Activated T-cell treated with anti-CD3 and anti-CD28 coated beads, Interleukin-2, amount 50 U/mL, for 24 hours (primary cell): Measurements from ENCODE around the gene P4HA1.
"Not testable (repeated sequence)": the region's sequence is repeated elsewhere in the genome, so short reads cannot be mapped to it uniquely, and the experiment has no call there.

Source experiments
- DNase-seq: peaks from one replicate; pipeline ENCODE4 v3.0.0-alpha.2; 2020
- H3K27ac Mint-ChIP-seq: 2 replicates; pipeline ENCODE4 v1.8.0; 2020; ENCODE audit warnings: mild to moderate bottlenecking, mixed read lengths
- H3K27me3 Mint-ChIP-seq: 2 replicates; pipeline ENCODE4 v1.8.0; 2020; ENCODE audit warnings: mixed read lengths
- H3K36me3 Mint-ChIP-seq: 2 replicates; pipeline ENCODE4 v1.8.0; 2020; ENCODE audit warnings: low read depth, mixed read lengths
- H3K4me1 Mint-ChIP-seq: 2 replicates; pipeline ENCODE4 v1.8.0; 2020; ENCODE audit warnings: low read depth, mixed read lengths
- H3K4me3 Mint-ChIP-seq: 2 replicates; pipeline ENCODE4 v1.8.0; 2020; ENCODE audit warnings: mild to moderate bottlenecking, moderate library complexity, mixed read lengths
- H3K9me3 Mint-ChIP-seq: 2 replicates; pipeline ENCODE4 v1.8.0; 2020; ENCODE audit warnings: mixed read lengths

Gene P4HA1

GRCh38 chr10:73000973-73001372 is 95.7 kb downstream of the P4HA1 start:
- peaks cover 58% of the 10 kb centered on the region for H3K36me3 Mint-ChIP-seq
- peaks cover 8% of the 10 kb centered on the region for H3K9me3 Mint-ChIP-seq
- no peak for DNase-seq
- H3K4me1 Mint-ChIP-seq, result no peaks in the 10 kb centered on the region
- no peaks in the 10 kb centered on the region for H3K27me3 Mint-ChIP-seq
- H3K27ac Mint-ChIP-seq, result no peak overlapping the region
- H3K4me3 Mint-ChIP-seq, result no peak overlapping the region

- Mint-ChIP-seq H3K4me1 (no peaks in the 10 kb centered on the region), H3K36me3 (peaks cover 49% of the 10 kb centered on the region), H3K27me3 (no peaks in the 10 kb centered on the region), H3K9me3 (peaks cover 10% of the 10 kb centered on the region), H3K4me3 (no peak overlapping the region), H3K27ac (no peak overlapping the region)
- DNase-seq, result no peak
Observed at GRCh38 chr10:72997099-72997498, 99.6 kb downstream of the P4HA1 start.

DNA sequence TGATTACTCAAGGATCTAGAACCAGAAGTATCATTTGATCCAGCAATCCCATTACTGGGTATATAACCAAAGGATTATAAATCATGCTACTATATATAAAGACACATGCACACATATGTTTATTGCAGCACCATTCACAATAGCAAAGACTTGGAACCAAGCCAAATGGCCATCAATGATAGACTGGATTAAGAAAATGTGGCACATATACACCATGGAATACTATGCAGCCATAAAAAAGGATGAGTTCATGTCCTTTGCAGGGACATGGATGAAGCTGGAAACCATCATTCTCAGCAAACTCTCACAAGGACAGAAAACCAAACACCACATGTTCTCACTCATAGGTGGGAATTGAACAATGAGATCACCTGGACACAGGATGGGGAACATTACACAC is 101.2 kb downstream of the P4HA1 start:
- H3K9me3 Mint-ChIP-seq, result peaks cover 10% of the 10 kb centered on the region
- DNase-seq, H3K27ac Mint-ChIP-seq, H3K4me3 Mint-ChIP-seq, H3K27me3 Mint-ChIP-seq, H3K4me1 Mint-ChIP-seq: not testable (repeated sequence)
- peaks cover 55% of the 10 kb centered on the region for H3K36me3 Mint-ChIP-seq

- not testable (repeated sequence) for H3K27me3 Mint-ChIP-seq, H3K4me1 Mint-ChIP-seq, H3K27ac Mint-ChIP-seq
Observed at GRCh38 chr10:72989771-72990170, 106.9 kb downstream of the P4HA1 start.

GRCh38 chr10:72984618-72985017 is 112.0 kb downstream of the P4HA1 start:
- peaks cover 19% of the 10 kb centered on the region for H3K9me3 Mint-ChIP-seq

More at GRCh38 chr10:72989771-72990170, 106.9 kb downstream of the P4HA1 start:
- peaks cover 48% of the 10 kb centered on the region for H3K36me3 Mint-ChIP-seq
- not testable (repeated sequence) for H3K9me3 Mint-ChIP-seq, H3K4me3 Mint-ChIP-seq, DNase-seq

GRCh38 chr10:72981882-72982529 is 114.7 kb downstream of the P4HA1 start:
- Mint-ChIP-seq H3K36me3 (peaks cover 3% of the 10 kb centered on the region), H3K4me1 (no peaks in the 10 kb centered on the region)

More at GRCh38 chr10:72984618-72985017, 112.0 kb downstream of the P4HA1 start:
- H3K4me1 Mint-ChIP-seq, H3K36me3 Mint-ChIP-seq, H3K27ac Mint-ChIP-seq, DNase-seq, H3K4me3 Mint-ChIP-seq: not testable (repeated sequence)
- peaks cover 13% of the 10 kb centered on the region for H3K27me3 Mint-ChIP-seq

GRCh38 chr10:72981028-72981881 is 115.4 kb downstream of the P4HA1 start:
- Mint-ChIP-seq H3K27me3 (peaks cover 21% of the 10 kb centered on the region), H3K4me1 (no peaks in the 10 kb centered on the region), H3K36me3 (peaks cover 5% of the 10 kb centered on the region), H3K27ac (no peak overlapping the region), H3K9me3 (peaks cover 44% of the 10 kb centered on the region), H3K4me3 (no peak overlapping the region)
- DNase-seq, result no peak

More at GRCh38 chr10:72981882-72982529, 114.7 kb downstream of the P4HA1 start:
- Mint-ChIP-seq H3K27ac (no peak overlapping the region), H3K27me3 (peaks cover 16% of the 10 kb centered on the region), H3K9me3 (peaks cover 40% of the 10 kb centered on the region), H3K4me3 (no peak overlapping the region)
- DNase-seq, result no peak

DNA sequence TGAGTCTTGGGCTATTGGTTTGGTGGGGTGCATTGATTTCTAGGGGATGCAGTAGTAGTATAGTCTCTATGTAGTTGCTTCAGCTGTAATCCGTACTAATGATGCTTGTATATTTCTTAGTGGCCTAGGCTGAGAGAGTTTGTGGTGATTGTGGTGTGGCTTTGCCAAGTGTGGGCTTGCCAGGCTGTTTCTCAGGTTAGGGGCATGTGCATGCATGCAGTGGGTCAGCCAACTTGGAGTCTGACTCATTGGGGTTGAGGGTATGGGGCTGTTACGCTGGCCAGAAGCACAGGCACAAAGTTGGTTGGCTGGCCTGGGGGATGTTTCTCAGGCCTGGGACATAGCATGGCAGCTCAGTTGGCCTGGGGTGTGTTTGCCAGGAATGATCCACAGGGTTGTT is 116.3 kb downstream of the P4HA1 start:
- Mint-ChIP-seq H3K4me1 (no peaks in the 10 kb centered on the region), H3K36me3 (peaks cover 5% of the 10 kb centered on the region), H3K27ac (no peak overlapping the region), H3K27me3 (peaks cover 27% of the 10 kb centered on the region), H3K9me3 (peaks cover 51% of the 10 kb centered on the region), H3K4me3 (no peak overlapping the region)
- DNase-seq, result no peak

DNA sequence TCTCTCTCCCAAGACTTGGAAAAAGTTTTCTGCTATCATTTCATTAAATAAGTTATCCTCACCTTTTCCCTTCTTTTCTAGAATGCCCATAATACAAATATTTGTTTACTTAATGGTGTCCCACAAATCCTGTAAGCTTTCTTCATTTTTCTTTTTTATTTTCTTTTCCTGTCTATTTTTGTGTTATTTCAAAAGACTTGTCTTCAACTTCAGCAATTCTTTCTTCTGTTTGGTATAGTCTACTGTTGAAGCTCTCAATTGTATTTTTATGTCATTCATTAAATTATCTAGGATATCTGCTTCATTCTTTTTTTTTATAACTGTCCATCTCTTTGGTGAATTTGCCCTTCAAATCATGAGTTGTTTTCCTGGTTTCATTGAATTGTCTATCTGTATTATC is 117.0 kb downstream of the P4HA1 start:
- Mint-ChIP-seq H3K27me3 (peaks cover 31% of the 10 kb centered on the region), H3K4me3 (no peak overlapping the region), H3K36me3 (peaks cover 5% of the 10 kb centered on the region), H3K9me3 (peaks cover 52% of the 10 kb centered on the region), H3K27ac (no peak overlapping the region), H3K4me1 (no peaks in the 10 kb centered on the region)
- no peak for DNase-seq

- peaks cover 5% of the 10 kb centered on the region for H3K36me3 Mint-ChIP-seq
- DNase-seq, result no peak
- H3K4me3 Mint-ChIP-seq, result no peak overlapping the region
- peaks cover 41% of the 10 kb centered on the region for H3K9me3 Mint-ChIP-seq
- H3K4me1 Mint-ChIP-seq, result no peaks in the 10 kb centered on the region
- no peak overlapping the region for H3K27ac Mint-ChIP-seq
- peaks cover 30% of the 10 kb centered on the region for H3K27me3 Mint-ChIP-seq
Observed at GRCh38 chr10:72976886-72977285, 119.8 kb downstream of the P4HA1 start.
